Endothelial cell (in vitro differentiated cells): Measurements from ENCODE around the gene TBC1D13. TPM values are rescaled to one million over a fixed set of nuclear protein-coding genes. Genes with fewer than 3 reads are reported as not detected.
A peak's percentile ranks its signal among the peaks of the same experiment; 100 is the strongest.
"Not testable (repeated sequence)": the region's sequence is repeated elsewhere in the genome, so short reads cannot be mapped to it uniquely, and the experiment has no call there.

ENCODE experiments used
- DNase-seq: peaks from one replicate; pipeline ENCODE4 v3.0.0; 2021; ENCODE audit warnings: low spot score
- H3K27ac Mint-ChIP-seq: one replicate; pipeline ENCODE4 v1.8.0; 2021; ENCODE audit warnings: mixed read lengths, inconsistent platforms; ENCODE audit not compliant: unreplicated experiment
- H3K27me3 Mint-ChIP-seq: one replicate; pipeline ENCODE4 v1.8.0; 2021; ENCODE audit warnings: mild to moderate bottlenecking, moderate library complexity, mixed read lengths, inconsistent platforms; ENCODE audit not compliant: unreplicated experiment
- H3K36me3 Mint-ChIP-seq: one replicate; pipeline ENCODE4 v1.8.0; 2021; ENCODE audit warnings: mild to moderate bottlenecking, low read depth, mixed read lengths, inconsistent platforms; ENCODE audit not compliant: unreplicated experiment
- H3K4me1 Mint-ChIP-seq: one replicate; pipeline ENCODE4 v1.8.0; 2021; ENCODE audit warnings: mild to moderate bottlenecking, mixed read lengths, inconsistent platforms; ENCODE audit not compliant: unreplicated experiment
- H3K4me3 Mint-ChIP-seq: one replicate; pipeline ENCODE4 v1.8.0; 2021; ENCODE audit warnings: mild to moderate bottlenecking, mixed read lengths, inconsistent platforms; ENCODE audit not compliant: unreplicated experiment
- H3K9me3 Mint-ChIP-seq: one replicate; pipeline ENCODE4 v1.8.0; 2021; ENCODE audit warnings: mixed read lengths, inconsistent platforms; ENCODE audit not compliant: unreplicated experiment
- total RNA-seq: library from RNA; stranded (reverse); fragmentation: NEBNext Ultra II Directional; extraction: Animal tissue kit (Norgen Biotek cat#: 25700); gene quantifications from one replicate; pipeline ENCODE4 v1.2.1, GENCODE V29; 2021; ENCODE audit not compliant: unreplicated experiment
- TF ChIP-seq, protein P1 (sequence below): fragments of 200-600 bp; sonication (generic); IDR thresholded peaks from one replicate; pipeline ENCODE4 v1.5.0; 2021; ENCODE audit warnings: antibody characterized with exemption; ENCODE audit not compliant: unreplicated experiment

Gene TBC1D13
- total RNA-seq, 1 donor from 2014 or later = 58.8 TPM

DNA sequence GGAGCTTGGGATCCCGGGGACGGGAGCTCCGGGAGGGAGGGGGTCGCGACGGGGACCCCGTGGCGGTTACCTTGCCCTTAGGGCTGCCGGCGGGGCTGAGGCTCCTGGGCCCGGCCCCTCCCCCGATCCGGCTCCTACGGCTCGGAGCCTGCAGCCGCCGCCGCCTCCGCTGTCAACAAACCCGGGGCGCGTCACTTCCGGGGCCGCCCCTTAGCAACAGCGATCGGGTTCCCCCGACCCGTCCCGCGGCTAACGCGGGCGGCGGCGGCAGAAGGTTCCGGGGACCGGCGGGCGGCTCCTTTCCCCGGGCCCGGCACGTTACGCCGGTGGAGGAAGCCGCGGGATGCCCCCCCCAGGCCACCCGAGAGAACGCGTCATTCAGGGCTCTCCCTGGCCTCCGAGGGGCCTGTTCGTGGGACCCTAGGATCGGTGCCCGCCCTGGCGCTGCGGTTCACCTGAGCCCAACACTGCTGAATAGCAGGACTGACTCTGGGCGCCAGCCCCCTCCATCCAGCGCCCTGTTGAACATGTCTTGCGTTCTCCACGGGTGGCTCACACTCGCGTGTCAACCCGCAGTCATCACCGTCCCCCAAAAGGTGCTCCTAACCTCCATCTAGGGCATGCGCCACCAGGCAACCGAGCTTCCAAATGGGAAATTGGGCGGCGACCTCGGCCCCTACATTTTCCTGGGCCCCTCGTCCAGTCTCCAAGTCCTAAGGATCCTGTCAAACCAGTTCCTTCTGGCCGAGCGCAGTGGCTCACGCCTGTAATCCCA lies 15.1 kb upstream of the TBC1D13 start, which contains the start of gene ZER1:
TSS of gene ZER1 (minus strand) at position 183 of the 775 bp plus-strand sequence. CDS start 16,362 bp downstream, outside the sequence.
- H3K36me3 Mint-ChIP-seq = peaks cover 11% of the 10 kb centered on the region
- peak; percentile 91 for DNase-seq
- peaks cover 15% of the 10 kb centered on the region for H3K4me1 Mint-ChIP-seq
- H3K4me3 Mint-ChIP-seq = peak within 1 kb of the TSS; percentile 94
- peak within 1 kb of the TSS; percentile 83 for H3K27ac Mint-ChIP-seq
- H3K9me3 Mint-ChIP-seq = no peaks in the 10 kb centered on the region
- peaks cover 11% of the 10 kb centered on the region for H3K27me3 Mint-ChIP-seq
- TF ChIP-seq, protein P1, sequence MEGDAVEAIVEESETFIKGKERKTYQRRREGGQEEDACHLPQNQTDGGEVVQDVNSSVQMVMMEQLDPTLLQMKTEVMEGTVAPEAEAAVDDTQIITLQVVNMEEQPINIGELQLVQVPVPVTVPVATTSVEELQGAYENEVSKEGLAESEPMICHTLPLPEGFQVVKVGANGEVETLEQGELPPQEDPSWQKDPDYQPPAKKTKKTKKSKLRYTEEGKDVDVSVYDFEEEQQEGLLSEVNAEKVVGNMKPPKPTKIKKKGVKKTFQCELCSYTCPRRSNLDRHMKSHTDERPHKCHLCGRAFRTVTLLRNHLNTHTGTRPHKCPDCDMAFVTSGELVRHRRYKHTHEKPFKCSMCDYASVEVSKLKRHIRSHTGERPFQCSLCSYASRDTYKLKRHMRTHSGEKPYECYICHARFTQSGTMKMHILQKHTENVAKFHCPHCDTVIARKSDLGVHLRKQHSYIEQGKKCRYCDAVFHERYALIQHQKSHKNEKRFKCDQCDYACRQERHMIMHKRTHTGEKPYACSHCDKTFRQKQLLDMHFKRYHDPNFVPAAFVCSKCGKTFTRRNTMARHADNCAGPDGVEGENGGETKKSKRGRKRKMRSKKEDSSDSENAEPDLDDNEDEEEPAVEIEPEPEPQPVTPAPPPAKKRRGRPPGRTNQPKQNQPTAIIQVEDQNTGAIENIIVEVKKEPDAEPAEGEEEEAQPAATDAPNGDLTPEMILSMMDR = no peak

DNA sequence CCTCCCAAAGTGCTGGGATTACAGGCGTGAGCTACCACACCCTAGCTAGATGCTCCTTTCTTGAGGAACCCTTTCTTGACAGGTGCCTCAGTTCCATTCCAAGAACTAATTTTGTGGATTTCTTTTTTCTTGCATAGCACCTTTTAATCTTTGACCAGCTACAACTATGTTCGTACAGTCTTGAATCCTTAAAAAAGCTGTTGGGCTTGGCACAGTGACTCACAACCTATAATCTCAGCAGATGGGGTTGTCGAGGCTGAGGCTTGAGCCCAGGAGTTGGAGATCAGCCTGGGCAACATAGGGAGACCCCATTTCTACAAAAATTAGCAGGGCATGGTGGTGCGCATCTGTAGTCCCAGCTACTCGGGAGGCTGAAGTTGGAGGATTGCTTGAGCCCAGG lies 14.0 kb upstream of the TBC1D13 start:
- Mint-ChIP-seq H3K27me3 (peaks cover 11% of the 10 kb centered on the region), H3K4me3 (no peak overlapping the region), H3K4me1 (peaks cover 15% of the 10 kb centered on the region), H3K9me3 (no peaks in the 10 kb centered on the region), H3K36me3 (peaks cover 11% of the 10 kb centered on the region), H3K27ac (no peak overlapping the region)
- TF ChIP-seq, protein P1 = no peak
- no peak for DNase-seq

DNA sequence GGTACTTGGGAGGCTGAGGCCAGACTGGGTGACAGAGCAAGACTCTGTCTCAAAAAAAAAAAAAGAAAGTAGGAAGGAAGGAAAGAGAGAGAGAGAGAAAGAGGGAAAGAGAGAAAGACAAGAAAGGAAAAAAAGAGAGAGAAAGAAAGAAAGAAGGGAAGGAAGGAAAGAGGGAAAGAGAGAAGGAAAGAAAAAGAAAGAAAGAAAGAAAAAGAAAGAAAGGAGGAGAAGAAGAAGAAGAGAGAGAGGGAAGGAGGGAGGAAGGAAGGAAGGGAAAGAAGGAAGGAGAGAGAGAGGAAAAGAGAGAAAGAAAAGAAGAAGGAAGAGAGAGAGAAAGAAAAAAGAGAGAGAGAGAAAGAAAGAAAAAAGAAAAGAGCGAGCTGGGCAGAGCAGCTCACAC lies 12.2 kb upstream of the TBC1D13 start:
- H3K27me3 Mint-ChIP-seq = peaks cover 13% of the 10 kb centered on the region
- DNase-seq = no peak
- peak overlapping the region; percentile 62 for H3K4me3 Mint-ChIP-seq
- no peaks in the 10 kb centered on the region for H3K9me3 Mint-ChIP-seq
- TF ChIP-seq, protein P1 = no peak
- no peak overlapping the region for H3K27ac Mint-ChIP-seq
- H3K4me1 Mint-ChIP-seq = peaks cover 14% of the 10 kb centered on the region
- peaks cover 10% of the 10 kb centered on the region for H3K36me3 Mint-ChIP-seq

DNA sequence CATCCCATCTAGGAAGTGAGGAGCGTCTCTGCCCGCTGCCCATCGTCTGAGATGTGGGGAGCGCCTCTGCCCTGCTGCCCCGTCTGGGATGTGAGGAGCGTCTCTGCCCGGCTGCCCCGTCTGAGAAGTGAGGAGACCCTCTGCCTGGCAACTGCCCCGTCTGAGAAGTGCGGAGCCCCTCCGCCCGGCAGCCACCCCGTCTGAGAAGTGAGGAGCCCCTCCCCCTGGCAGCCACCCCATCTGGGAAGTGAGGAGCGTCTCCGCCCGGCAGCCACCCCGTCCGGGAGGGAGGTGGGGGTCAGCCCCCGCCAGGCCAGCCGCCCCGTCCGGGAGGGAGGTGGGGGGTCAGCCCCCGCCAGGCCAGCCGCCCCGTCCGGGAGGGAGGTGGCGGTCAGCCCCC lies 7.0 kb upstream of the TBC1D13 start:
- H3K4me1 Mint-ChIP-seq, H3K27ac Mint-ChIP-seq, DNase-seq, H3K27me3 Mint-ChIP-seq, H3K9me3 Mint-ChIP-seq, H3K4me3 Mint-ChIP-seq, H3K36me3 Mint-ChIP-seq: not testable (repeated sequence)

DNA sequence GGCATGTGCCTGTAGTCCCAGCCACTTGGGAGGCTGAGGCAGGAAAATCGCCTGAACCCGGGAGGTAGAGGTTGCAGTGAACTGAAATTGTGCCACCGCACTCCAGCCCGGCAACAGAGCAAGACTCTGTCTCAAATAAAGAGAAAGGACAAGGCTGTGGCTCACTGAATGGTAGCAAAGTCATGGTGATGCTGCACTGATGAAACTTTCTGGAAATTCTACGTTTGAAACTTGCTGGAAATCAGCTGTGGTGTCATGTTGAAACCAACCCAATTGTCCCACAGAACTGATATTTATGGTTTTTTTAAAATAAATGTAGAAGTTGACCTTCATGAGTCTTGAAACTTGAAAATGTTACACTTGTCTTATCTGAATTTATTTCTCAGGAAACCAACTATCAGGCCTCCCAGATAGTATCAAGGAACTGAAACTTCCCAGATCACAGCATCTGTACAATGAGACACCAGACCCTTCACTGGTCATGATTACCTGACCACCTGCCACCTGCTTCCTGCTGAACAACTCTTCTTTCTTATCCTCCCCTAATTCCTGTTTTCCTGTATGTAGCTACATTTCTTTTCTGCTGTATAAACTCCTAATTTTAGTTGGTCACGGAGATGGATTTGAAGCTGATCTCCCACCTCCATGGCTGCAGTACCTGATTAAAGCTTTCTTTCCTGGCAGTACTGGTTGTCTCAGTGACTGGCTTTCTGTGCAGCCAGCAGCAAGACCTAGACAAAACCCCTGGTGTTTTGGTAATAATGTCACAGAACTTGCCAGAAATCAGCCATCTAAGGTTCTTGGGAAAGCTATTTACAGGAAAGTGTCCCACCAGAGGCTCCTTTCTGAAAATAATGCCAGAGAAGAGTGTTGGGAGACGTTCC lies 5.6 kb upstream of the TBC1D13 start:
- Mint-ChIP-seq H3K4me1 (no peaks in the 10 kb centered on the region), H3K4me3 (no peak overlapping the region), H3K9me3 (no peaks in the 10 kb centered on the region), H3K36me3 (no peaks in the 10 kb centered on the region), H3K27ac (no peak overlapping the region), H3K27me3 (peaks cover 3% of the 10 kb centered on the region)
- no peak for DNase-seq
- TF ChIP-seq, protein P1 = no peak
